HG03575 (cell line): ENCODE results near the gene DNAH11.
"Not testable (repeated sequence)": the region's sequence is repeated elsewhere in the genome, so short reads cannot be mapped to it uniquely, and the experiment has no call there.

Source experiments
- ATAC-seq: cut with Tn5 transposase; IDR thresholded peaks from one replicate; pipeline ENCODE4 v1.9.1; 2021; ENCODE audit not compliant: unreplicated experiment, insufficient number of reproducible peaks, low FRiP score; ENCODE audit errors: extremely low read depth

Gene DNAH11, protein sequence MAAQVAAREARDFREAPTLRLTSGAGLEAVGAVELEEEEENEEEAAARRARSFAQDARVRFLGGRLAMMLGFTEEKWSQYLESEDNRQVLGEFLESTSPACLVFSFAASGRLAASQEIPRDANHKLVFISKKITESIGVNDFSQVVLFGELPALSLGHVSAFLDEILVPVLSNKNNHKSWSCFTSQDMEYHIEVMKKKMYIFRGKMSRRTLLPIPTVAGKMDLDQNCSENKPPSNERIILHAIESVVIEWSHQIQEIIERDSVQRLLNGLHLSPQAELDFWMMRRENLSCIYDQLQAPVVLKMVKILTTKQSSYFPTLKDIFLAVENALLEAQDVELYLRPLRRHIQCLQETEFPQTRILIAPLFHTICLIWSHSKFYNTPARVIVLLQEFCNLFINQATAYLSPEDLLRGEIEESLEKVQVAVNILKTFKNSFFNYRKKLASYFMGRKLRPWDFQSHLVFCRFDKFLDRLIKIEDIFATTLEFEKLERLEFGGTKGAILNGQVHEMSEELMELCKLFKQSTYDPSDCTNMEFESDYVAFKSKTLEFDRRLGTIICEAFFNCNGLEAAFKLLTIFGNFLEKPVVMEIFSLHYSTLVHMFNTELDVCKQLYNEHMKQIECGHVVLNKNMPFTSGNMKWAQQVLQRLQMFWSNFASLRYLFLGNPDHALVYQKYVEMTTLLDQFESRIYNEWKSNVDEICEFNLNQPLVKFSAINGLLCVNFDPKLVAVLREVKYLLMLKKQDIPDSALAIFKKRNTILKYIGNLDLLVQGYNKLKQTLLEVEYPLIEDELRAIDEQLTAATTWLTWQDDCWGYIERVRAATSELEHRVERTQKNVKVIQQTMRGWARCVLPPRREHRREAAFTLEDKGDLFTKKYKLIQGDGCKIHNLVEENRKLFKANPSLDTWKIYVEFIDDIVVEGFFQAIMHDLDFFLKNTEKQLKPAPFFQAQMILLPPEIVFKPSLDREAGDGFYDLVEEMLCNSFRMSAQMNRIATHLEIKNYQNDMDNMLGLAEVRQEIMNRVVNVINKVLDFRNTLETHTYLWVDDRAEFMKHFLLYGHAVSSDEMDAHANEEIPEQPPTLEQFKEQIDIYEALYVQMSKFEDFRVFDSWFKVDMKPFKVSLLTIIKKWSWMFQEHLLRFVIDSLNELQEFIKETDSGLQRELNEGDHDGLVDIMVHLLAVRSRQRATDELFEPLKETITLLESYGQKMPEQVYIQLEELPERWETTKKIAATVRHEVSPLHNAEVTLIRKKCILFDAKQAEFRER (N-terminal part only)

DNA sequence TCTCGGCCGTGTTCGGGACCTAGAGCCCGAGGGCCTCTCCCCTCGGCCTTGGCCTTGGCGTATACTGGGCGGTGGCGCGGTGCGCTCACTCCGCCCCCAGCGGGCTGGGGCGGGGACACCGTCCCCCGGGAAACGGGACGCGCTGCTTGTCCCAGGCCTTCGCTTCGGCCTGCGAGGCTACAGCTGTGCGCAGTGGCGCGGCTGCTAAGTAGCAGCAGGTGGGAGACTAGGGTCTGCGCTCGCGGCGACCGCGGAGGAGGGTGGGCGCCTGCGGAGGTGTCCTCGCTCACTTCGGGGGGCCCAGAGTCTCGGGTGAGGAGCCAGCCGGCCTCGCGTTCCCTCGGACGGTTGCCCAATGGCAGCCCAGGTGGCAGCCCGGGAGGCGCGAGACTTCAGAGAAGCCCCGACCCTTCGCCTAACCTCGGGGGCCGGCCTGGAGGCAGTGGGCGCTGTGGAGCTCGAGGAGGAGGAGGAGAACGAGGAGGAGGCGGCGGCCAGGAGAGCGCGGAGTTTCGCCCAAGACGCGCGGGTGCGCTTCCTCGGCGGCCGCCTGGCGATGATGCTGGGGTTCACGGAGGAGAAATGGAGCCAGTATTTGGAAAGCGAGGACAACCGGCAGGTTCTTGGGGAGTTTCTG is at the start of gene DNAH11:
DNAH11 (plus strand) TSS at position 149 of the 637 bp plus-strand sequence; CDS start at position 356, 207 bp downstream.
- no peak for ATAC-seq

DNA sequence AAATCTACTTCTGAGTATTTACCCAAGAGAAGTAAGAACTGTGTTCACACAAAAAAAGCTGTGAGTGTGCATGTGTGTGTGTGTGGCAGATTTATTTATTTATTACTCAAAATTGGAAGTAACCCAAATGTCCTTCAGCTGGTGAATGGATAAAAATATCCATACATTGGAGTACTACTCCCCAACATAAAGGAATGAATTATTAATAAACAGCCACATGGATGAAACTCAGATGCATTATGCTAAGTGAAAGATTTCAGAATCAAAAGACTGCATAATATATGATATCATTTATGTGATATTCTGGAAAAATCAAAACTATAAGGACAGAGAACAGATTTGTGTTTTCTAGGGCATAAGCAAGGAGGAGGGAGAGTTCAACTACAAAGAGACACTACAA is 47.1 kb upstream of the DNAH11 start:
- ATAC-seq: no peak

DNA sequence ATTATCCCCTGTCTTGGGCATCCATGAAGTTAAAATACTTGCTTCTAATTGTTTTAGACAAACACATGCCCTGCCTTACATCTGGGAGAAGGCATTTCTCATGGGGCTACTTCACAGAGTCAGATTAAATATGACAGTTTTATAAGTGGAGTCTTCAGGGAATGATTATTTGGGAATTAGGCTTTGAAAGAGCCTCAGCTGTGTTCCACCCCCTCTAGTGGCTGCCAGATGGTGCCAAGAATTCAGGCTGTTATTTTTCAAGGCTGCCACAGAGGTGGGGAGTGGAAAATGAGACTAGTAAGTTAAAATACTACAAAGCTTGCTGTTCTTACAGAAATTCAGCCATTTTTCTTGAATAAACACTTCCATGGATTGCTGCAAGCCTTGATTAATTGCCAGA is 45.8 kb upstream of the DNAH11 start:
- no peak for ATAC-seq

DNA sequence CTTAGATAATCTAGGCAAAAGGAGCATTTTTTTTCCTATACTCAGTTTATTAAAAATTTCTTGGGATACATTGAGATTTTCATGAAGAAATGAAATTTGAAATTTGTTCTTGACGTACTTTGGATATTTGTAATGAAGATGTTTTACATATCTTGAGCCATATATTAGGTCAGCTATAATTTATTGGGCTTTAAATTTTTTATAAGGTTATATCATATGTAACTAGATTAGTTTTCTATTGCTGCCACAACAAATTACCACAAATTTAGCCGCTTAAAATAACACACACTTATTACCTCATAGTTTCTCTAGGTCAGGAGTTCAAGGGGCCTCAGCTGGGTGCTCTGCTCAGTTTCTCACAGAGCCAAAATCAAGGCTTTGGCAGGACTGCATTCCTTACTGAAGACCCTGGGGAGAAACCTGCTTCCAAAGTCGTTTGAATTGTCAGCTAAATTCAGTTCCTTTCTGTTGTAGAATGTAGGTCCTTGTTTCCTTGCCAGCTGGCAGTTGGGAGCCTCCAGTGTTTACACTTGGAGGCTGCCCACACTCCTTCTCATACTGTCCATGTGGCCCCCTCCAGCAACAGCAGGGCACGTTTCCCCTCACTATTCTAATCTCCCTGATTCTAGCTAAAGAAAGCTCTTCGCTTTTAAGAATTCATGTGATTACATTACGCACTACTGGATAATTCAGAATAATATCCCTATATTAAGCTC is 42.6 kb upstream of the DNAH11 start:
- ATAC-seq: no peak

DNA sequence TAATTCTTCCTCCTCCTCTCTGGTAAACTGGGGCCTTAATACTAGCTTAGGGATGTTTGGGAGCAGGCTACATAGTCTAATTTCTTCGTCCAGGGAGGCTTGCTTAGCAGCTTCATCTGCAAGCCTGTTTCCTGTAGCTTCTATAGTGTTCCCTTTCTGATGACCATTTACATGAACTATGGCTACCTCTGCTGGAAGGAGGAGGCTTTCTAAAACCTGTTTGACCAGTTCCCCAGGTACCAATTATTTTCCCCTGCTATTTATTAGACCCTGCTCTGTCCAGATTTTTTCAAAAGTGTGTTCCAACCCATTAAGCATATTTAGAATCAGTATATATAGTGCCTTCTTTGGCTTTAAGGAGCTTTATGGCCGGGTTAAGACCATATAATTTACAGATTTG is 38.8 kb upstream of the DNAH11 start:
- no peak for ATAC-seq

DNA sequence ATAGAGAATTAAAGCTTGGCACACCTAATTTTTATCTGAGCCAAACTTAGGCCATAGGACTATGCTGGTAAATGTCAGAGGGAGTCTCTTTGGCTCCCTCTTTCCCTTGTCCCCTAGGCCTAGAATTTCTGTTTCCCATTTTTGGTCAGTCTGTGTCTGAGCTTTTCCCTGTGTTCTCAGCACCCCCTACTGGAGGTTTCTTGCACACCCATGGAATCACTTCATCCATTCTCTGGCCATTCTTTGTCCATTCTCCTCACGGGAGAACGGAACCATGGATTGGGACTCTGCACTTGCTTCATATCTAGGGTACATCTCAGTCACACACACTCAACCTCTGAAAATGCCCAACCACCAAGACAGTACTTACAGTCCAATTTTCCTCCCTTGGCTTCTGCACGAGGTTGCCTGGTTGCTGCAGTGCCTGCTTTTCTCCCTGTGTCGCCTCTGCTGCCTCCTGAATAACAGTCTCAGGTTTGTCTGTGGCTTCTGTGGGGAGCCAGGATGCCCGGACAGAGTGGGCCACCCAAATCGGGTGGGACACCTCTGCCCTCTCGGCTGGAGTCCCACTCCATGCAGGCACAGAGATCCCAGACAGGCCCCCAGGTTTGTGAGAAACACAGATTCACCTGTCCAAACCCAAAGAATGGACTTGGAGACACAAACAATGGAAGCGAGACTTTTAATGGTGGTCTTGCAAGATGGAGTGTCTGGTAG is 35.1 kb upstream of the DNAH11 start:
- no peak for ATAC-seq

DNA sequence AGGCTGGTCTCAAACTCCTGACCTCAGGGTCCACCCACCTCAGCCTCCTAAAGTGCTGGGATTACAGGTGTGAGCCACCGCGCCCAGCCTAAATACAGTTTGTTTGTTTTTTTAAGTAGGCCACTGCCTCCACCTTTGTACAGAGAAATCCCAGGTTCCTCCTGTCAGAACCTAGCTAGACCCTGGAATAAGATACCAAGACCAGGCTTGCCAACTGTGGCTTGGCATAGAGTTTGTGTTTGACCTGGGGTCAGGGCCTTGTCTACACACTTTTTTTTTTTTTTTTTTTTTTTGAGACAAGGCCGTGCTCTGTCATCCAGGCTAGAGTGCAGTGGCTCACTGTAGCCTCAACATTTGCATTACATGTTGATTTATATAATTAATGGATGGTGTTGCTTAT is 34.3 kb upstream of the DNAH11 start:
- no peak for ATAC-seq

DNA sequence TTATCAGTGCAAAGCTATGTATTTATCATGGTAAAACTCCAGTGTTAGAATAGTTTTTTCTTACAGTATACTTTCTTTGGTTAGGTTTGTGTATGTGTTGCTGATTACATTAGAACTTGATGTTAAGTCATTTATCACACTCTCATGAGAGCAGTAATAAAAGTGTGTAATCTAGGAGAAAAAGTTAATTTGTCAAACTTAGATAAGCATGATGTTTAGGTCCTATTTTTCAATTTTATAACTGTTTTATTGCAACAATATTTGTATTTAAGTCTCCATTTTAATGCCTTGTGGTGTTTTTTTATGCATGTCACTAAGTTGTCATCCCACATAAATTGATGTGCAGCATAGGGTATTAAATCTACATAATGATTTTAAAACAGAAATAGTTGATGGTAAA is 28.8 kb upstream of the DNAH11 start:
- ATAC-seq: no peak

DNA sequence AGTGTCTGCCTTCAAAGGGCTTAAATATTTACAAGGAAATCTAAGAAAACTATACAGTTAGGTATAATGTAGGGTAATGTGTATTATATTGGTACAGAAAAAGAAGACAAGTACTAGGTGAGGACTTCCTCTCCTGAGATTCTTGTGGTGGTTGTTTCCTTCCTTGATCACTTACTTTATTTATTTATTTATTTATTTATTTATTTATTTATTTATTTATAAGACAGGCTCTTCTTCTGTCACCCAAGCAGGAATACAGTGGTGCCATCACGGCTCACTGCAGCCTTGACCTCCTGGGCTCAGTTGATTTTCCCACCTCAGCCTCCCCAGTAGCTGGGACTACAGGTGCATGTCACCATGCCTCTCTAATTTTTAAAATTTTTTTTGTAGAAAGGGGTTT is 18.2 kb upstream of the DNAH11 start:
- ATAC-seq: no peak

DNA sequence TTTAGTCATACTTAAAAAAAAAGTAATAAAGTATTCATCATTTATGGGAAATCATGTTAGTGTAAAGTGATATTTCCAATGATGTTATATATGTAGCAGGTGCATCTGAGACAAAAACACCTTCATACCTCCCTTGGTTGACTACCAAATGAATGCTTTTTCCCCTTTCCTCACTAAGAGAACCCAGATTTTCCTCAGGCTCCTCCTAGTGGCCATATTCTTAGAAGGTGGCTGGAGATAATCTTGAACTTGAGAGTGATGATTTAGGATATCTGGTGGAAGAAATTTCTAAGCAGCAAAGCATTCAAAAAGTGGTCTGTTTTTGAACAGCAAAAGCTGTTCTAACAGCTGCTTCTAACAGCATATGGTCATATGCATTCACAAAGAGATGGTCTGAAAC is 16.8 kb upstream of the DNAH11 start:
- ATAC-seq: no peak

DNA sequence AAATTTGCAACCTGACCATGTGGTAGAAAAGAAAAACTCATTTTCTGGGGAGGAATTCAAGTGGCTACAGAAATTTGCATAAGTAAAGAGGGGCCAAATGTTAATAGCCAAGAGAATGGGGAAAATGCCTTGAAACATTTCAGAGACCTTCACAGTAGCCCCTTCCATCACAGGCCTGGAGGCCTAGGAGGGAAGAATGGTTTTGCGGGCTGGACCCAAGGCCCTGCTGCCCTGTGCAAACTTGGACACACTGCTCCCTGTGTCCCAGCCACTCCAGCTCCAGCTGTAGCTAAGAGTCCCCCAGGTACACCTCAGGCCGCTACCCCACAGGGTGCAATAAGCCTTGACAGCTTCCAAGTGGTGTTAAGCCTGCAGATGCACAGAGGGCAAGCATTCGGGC is 16.4 kb upstream of the DNAH11 start:
- ATAC-seq: no peak

DNA sequence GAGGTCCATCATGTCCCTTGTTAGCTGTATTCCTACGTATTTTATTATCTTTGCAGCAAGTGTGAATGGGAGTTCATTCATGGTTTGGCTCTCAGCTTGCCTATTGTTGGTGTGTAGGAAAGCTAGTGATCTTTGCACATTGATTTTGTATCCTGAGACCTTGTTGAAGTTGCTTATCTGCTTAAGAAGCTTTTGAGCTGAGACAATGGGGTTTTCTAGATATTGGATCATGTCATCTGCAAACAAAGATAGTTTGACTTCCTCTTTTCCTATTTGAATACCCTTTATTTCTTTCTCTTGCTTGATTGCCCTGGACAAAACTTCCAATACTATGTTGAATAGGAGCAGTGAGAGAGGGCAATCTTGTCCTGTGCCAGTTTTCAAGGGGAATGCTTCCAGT is 10.4 kb upstream of the DNAH11 start:
- not testable (repeated sequence) for ATAC-seq

DNA sequence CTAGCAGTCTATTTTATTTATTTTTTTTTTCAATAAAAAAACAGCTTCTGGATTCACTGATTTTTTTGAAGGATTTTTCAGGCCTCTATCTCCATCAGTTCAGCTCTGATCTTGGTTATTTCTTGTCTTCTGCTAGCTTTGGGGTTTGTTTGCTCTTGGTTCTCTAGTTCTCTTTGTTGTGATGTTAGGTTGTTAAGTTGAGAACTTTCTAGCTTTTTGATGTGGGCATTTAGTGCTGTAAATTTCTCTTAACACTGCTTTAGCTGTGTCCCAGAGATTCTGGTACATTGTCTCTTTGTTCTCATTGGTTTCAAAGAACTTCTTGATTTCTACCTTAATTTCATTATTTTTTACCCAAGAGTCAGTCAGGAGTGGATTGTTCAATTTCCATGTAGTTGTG is 9.2 kb upstream of the DNAH11 start:
- not testable (repeated sequence) for ATAC-seq

DNA sequence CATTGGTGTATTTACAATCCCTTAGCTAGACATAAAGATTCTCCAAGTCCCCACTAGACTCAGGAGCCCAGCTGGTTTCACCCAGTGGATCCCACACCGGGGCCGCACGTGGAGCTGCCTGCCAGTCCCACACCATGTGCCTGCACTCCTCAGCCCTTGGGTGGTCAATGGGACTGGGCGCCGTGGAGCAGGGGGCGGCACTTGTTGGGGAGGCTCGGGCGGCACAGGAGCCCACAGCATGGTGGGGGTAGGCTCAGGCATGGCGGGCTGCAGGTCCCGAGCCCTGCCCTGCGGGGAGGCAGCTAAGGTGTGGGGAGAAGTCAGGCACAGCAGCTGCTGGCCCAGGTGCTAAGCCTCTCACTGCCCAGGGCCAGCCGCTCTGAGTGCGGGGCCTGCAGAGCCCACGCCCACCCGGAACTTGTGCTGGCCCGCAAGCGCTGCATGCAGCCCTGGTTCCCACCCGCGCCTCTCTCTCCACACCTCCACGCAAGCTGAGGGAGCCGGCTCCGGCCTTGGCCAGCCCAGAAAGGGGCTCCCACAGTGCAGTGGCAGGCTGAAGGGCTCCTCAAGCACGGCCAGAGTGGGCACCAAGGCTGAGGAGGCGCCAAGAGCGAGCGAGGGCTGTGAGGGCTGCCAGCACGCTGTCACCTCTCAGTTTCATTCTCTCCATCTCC is 6.3 kb upstream of the DNAH11 start:
- not testable (repeated sequence) for ATAC-seq

DNA sequence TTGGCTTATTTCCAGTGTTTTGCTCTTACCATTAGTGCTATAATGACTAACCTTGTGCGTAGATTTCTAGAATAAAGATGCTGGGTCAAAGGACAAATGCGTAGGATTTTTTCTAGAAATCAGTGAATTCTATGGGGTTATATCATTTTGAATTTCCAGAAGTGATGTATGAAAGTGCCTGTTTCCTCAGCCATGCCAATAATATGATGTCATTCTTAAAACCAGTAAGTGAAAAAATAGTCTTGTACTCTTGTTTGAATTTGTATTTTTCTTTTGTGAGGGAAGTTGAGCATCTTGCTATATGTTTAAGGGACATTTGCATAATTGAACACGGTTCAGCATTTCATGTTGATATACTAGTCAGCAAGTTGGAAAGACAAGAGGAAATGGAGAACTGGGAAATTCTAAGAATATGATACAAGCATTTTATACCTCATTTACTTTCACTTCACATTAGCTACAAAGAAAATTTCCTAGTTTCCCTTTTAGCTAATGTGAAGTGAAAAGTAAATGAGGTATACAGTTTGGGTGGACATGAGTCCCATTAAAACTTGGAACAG is 3.8 kb upstream of the DNAH11 start:
- no peak for ATAC-seq

DNA sequence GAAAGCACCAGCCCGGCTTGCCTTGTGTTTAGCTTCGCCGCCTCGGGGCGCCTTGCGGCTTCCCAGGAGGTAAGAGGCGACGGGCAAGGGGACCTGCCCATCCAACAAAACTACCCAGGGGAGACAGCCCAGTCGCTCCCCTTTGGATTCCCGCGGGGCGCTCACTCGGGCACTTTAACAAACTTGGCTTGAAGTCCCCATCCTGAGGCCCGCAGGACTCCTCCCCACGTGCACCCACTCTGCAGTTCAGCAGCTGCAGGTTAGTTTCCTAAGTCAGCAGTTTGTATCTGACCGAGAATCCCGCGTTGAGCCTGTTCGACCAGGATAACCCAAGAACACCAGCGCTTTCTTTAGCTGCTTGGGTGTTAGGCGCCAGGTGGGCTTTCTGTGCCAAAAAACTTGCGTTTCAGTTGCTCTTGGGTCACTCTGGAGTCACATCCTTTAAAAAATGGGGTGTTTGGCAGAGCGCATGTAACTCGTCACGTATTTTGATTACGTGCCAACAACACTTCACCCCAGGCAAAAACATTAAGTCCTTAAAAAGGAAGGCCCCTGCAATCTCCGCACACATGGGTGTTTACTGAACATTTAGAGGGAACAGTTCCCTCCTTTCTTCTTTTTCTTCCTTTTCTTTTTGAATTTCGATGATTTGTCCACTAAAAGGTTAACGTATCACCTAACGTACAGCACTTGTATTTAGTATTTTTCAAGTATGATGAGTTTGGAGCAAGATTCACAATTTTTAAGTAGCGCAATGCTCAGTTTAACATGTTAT is 876 bp downstream of the DNAH11 start:
- no peak for ATAC-seq
